Lower leg skin (tissue), 3 donors: ENCODE measurements around the gene RABGGTB.

Experiments used
- CTCF ChIP-seq, 3 donors: fragments of 450-650 bp; IDR thresholded peaks; one replicate each; pipeline ENCODE4 v1.5.1; 2016; ENCODE audit warnings: antibody characterized with exemption in 3 of 3, mild to moderate bottlenecking in 3 of 3, moderate library complexity in 2 of 3
- POLR2A ChIP-seq, 2 donors: fragments of 450-650 bp; IDR thresholded peaks; one replicate each; pipeline ENCODE4 v1.6.1; 2016 to 2017; ENCODE audit warnings: antibody characterized with exemption in 2 of 2, mild to moderate bottlenecking in 1 of 2, moderate library complexity in 1 of 2

- TF ChIP-seq POLR2A (IDR thresholded peaks at IDR 0.05) (no peak), CTCF (IDR thresholded peaks at IDR 0.05) (no peak)
Measured at GRCh38 chr1:75796376-75797272, 10.6 kb downstream of the RABGGTB start, which contains the start of gene MSH4.
